ENCODE data around the gene LYAR.

LYAR gene

GRCh38 chr4:4289941-4290850, at the start of gene LYAR, which contains the start of gene ZBTB49:
LYAR (minus strand) TSS chr4:4290154; CDS start chr4:4283742, 6,412 bp downstream.
ZBTB49 (plus strand) TSS chr4:4290251; CDS start chr4:4299946, 9,695 bp downstream.
- DNase-seq: no peak

DNA sequence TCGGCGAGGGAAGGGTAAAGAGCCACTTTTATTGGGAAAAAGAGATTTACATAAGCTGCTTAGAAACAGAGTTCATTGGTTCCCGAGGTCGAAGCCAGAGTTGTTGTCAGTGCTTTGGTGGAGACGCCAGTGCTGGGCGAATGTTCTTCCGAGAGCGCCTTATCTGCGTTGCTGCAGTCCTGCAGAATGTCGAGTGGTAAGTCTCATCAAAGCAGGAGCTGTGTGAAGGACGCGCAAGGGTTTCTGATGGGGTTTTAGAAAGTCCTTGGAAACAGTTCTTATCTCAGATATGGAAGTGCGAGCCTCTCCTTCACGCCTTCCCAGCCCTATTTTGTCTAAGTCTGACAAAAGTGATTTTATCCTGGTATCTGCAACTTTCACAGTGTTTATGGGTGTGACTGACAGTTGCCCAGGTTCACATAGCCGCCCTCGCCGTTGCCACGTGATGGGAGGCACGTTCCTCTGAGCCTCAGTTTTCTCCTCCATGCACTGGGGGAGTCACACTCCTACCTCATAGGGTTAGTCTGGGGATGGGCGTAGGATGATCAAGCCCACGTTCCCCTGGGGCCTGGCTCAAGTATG, 49.6 kb upstream of the LYAR start:
- no peak for DNase-seq

DNA sequence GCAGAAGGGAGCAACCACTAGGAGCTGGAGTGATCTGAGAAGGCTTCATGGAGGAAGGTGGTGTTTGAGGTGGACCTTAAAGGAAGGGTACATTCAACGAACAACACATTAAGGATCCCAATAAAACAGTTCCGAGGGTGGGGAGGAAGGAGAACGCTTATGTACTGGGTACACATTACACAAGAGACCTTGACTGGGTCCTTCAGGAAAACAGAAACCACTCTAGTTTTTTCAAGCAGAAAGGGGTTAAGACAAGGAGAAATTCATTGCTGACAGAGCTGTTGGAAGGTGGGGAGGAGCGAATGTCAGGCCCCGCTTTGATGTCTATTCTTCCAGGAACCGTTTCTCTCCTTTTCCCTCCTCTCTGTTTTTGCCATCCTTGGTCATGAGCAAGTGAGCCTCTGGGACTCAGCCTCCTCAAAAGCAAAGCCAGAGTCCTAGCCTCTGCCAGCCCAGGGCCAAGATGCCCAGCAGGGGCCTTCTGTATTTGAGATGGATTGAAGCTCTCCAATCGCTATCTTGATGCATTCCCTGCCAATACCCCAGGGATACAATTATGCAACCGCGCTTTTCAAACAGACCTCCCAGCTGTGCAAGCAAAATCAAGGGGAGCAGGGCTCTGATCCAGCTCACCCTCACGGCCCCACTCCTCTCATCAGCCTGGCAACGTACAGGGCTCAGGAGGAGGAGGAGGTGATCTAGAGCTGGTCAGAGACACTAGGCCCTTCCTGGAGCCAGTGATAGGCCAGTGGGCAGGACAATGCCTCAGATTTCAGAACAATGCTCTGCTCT, 48.5 kb upstream of the LYAR start:
- DNase-seq: no peak

DNA sequence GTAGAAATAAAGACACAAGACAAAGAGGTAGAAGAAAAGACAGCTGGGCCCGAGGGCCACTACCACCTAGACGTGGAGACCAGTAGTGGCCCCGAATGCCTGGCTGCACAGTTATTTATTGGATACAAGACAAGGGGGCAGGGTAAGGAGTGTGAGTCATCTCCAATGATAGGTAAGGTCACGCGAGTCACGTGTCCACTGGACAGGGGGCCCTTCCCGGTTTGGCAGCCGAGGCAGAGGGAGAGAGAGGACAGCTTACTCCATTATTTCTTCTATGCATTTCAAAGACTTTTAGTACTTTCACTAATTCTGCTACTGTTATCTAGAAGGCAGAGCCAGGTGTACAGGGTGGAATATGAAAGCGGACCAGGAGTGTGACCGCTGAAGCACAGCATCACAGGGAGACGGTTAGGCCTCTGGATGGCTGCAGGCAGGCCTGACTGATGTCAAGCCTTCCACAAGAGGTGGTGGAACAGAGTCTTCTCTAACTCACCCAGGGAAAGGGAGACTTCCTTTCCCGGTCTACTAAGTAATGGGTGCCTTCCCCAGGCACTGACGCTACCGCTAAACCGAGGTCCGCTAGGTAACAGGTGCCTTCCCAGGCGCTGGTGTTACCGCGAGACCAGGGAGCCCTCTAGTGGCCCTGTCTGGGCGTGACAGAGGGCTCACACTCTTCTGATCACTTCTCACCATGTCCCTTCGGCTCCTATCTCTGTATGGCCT, 45.0 kb upstream of the LYAR start:
- no peak for DNase-seq

DNA sequence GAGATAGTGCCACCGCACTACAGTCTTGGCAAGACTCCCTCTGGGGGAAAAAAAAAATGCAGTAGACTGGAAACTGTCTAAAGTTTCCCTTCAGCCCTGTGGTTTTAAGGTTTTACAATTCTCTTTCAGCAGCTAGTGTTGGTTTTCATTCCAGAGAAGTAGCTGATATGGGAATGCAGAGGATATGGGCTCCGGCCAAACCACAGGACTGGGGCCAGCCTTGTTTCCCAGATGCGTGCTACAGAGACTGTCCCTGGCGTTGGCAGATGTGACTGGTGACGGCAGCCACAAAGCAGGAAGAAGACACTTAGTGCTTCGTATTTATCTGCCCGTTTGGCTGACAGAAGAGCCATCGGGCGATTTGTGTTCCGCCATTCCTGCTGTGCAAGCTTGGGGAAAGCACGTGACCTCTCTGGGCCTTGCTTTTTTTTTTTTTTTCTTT, 43.3 kb upstream of the LYAR start:
- DNase-seq: no peak

DNA sequence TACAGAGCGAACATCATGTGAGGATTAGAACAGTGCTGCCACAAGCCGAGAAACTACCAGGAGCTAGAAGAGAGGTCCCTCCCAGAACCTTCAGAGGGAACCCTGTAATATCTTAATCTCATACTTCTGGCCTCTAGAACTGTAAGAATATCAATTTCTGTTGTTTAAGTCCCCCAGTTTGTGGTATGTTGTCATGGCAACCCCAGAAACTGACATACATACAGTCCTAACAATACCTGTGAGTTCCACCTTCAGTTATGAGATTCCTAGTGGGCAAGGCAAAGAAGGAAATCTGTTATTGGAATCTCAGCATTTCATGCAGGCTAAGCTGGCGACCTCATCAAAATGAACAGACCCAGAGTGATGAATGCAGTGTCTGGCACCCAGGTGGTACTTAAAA, 42.6 kb upstream of the LYAR start:
- no peak for DNase-seq

DNA sequence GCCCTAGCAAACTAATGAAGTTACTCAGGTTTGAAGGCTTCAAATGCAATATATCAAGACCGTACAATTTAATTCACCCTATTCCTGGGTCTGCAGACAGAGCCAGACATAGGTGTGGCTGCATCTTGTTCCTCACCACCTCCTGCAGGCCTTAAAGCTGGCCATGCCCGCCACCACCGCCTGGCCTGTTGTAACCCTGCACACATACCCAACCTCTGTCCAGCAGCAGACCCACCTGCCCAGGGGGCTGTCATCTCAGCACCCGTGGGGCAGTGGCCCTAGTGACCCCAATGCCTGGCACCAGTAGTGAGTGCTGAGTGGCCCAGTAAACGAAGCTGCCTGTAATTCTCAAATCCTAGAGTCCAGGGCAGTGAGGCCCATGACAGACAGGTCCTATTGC, 40.8 kb upstream of the LYAR start:
- DNase-seq: no peak

- no peak for DNase-seq
These were observed 39.5 kb upstream of the LYAR start for GRCh38 chr4:4329496-4329895.

DNA sequence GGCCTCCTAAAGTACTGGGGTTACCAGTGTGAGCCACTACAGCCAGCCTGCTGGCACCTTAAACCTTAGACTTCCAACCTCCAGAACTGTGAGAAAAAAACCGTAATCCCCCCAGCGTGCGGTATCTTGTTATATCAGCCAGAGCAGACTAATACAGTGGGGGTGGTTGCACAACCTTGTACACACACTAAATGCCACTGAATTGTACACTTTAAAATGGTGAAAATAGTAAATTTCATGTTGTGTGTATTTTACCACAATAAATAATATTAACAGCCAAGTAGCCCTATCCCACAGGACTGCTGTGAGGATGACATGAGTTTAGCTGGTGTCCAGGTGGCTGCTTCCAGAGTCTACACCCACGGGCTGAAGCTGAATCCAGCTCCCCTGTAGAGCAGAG, 38.9 kb upstream of the LYAR start:
- no peak for DNase-seq

GRCh38 chr4:4328206-4328605, 38.3 kb upstream of the LYAR start:
- DNase-seq: no peak

DNA sequence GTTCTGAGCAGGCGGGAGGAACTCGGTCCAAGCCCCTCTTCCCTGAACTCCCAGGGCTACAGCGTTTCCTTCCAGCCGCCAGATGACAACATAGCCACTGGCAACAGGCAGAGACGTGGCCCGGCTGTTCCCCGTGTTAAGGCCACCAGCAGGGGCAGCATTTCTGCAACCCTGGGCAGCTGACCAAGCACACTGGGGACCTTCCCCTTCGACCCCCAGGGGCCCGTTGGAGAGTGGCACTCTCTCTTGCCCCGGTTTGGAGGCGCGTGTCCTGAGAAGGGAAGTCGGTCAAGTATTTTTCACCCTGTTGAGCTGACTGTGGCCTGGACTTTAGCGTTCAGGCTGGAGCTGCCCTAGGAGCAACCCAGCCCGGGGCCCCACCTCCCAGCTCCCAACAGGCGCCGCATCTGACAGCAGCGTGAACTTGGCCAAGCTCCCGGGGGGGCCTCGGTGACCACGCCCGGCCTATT, 37.7 kb upstream of the LYAR start:
- DNase-seq: no peak

- DNase-seq: no peak
These were observed 36.2 kb upstream of the LYAR start for GRCh38 chr4:4326166-4326565.

GRCh38 chr4:4325321-4325720, 35.4 kb upstream of the LYAR start:
- DNase-seq: no peak

GRCh38 chr4:4323705-4324534, 34.0 kb upstream of the LYAR start:
- no peak for DNase-seq

DNA sequence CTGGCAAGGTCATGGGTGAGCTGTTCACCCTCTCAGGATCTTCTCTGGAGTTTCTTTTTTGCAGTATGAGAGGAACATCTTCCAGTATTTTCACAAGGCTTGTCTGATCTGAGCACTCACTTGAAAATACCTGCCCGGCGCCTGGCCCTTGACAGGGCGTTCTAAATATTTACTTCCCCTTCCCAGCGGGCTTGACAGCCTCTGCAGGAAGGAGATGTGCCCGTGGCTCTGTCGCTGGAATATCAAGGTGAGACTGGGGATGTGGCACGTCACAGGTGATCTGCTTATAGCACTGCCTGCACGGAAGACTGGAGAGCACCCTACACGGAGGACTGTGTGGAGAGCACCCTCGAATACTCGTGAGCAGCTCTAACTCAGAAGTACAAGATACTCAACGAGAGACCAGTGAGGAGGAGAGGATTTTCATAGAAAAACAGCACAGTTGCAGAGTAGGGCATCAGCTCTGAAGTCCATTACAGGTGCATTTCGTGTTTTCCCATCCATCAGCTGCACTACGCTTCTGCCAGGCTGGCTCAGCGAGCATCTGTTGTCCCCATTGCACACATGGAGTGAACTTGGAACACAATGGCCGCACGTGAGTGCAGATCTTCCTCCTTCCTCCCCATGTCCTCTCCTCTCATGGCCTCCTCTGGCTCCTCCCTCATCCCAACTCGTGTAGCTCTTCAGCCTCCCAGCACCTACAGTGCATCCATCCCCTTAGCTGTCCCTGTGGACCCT, 32.2 kb upstream of the LYAR start:
- DNase-seq: no peak

DNA sequence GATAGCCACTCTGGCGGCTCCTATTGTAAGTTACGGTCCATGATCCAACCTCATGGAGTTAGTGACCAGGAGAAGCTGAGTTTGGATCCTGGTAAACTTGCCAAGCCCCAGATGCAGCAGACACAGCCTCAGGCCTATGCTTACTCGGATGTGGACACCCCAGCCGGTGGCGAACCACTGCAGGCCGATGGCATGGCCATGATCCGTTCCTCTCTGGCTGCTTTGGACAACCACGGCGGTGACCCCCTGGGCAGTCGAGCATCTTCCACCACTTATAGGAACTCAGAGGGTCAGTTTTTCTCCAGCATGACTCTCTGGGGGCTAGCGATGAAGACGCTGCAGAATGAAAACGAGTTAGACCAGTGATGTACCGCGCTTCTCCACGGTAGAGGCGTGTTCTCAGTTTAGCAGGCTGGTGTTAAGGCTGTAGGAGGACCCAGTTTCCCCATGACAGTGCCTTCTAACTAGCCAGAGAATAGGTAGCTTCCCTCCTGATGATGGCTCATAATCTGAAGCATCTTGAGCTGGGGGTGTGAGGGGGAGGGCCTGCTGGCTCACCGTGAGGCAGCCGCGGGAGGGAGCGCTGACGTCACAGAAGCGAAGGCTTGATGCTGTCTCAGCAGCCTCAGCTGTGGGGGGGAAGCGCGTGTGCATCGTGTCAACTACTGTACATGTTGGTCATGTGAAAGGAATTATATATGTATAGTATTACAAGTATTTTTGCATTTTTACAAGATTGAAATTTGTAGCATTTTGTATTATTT, 31.2 kb upstream of the LYAR start:
- no peak for DNase-seq

GRCh38 chr4:4320528-4320927, 30.6 kb upstream of the LYAR start:
- DNase-seq: no peak

GRCh38 chr4:4317496-4318232, 27.7 kb upstream of the LYAR start:
- DNase-seq: no peak

DNA sequence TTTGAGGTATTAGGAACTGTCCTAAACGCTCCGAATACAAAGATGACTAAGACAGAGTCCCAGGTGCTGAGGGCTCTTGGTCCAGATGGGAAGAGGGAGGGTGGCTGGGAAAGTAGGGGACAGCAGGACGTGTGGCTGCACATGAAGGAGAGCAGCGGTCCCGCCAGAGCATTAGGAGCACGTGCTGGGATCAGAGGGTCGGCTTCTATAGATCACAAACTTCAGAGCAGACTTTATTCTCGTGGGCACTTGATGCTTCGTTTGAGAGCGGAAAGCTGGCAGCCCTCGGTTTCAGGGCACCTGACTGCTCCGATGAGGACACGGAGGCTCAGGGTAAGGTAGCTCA, 26.2 kb upstream of the LYAR start:
- DNase-seq: no peak
